Fibroblast of skin of scalp (primary cell): Measurements from ENCODE around the gene CAPNS1.
"Not testable (repeated sequence)": the region's sequence is repeated elsewhere in the genome, so short reads cannot be mapped to it uniquely, and the experiment has no call there.

Experiments used
- DNase-seq: peaks from one replicate; pipeline ENCODE4 v3.0.0-alpha.2; 2013

Gene CAPNS1

GRCh38 chr19:36151144-36152018 lies 11.5 kb downstream of the CAPNS1 start:
- no peak for DNase-seq

GRCh38 chr19:36152019-36152351 lies 12.1 kb downstream of the CAPNS1 start:
- DNase-seq, result no peak

- peak; percentile 29 for DNase-seq
Observed at GRCh38 chr19:36152352-36153091, 12.7 kb downstream of the CAPNS1 start, which contains the start of gene COX7A1. COX7A1 (minus strand) TSS chr19:36152447; CDS start chr19:36152407, 40 bp downstream.

- DNase-seq, result no peak
Observed at GRCh38 chr19:36153126-36153525, 13.3 kb downstream of the CAPNS1 start.

GRCh38 chr19:36160821-36161596 lies 21.1 kb downstream of the CAPNS1 start:
- no peak for DNase-seq

- no peak for DNase-seq
Observed at GRCh38 chr19:36163813-36164212, 23.9 kb downstream of the CAPNS1 start.

- no peak for DNase-seq
Observed at GRCh38 chr19:36169084-36169760, 29.4 kb downstream of the CAPNS1 start.

- DNase-seq, result no peak
Observed at GRCh38 chr19:36172852-36173251, 33.0 kb downstream of the CAPNS1 start.

- not testable (repeated sequence) for DNase-seq
Observed at GRCh38 chr19:36173846-36174245, 34.0 kb downstream of the CAPNS1 start.

- peak; percentile 7 for DNase-seq
Observed at GRCh38 chr19:36179077-36179476, 39.2 kb downstream of the CAPNS1 start.

- DNase-seq, result peak; percentile 97
Observed at GRCh38 chr19:36182612-36183244, 42.9 kb downstream of the CAPNS1 start.

GRCh38 chr19:36183245-36183628 lies 43.4 kb downstream of the CAPNS1 start:
- DNase-seq, result no peak

- DNase-seq, result not testable (repeated sequence)
Observed at GRCh38 chr19:36186722-36187121, 46.9 kb downstream of the CAPNS1 start.

- DNase-seq, result peak; percentile 22
Observed at GRCh38 chr19:36196249-36196648, 56.4 kb downstream of the CAPNS1 start.

GRCh38 chr19:36198119-36198518 lies 58.3 kb downstream of the CAPNS1 start:
- DNase-seq, result no peak
